Coronary artery (tissue), 2 donors: ENCODE results near the gene DMRTB1.

ENCODE experiments used
- DNase-seq: peaks from one replicate; pipeline ENCODE4 v3.0.0-alpha.2; 2017; ENCODE audit warnings: low spot score
- H3K27ac ChIP-seq, 2 donors: fragments of 200-600 bp; sonication (generic); one replicate each; pipeline ENCODE4 v1.5.1; 2016 to 2019
- H3K4me3 ChIP-seq: fragments of 200-600 bp; sonication (generic); 2 replicates; pipeline ENCODE4 v1.5.1; 2016; ENCODE audit warnings: mild to moderate bottlenecking, moderate library complexity
- CTCF ChIP-seq: fragments of 200-600 bp; sonication (generic); IDR thresholded peaks from one replicate; pipeline ENCODE4 v1.5.1; 2019; ENCODE audit warnings: antibody characterized with exemption

Gene DMRTB1

GRCh38 chr1:53435151-53435550, 24.0 kb upstream of the DMRTB1 start:
- DNase-seq, result no peak
- H3K4me3 ChIP-seq, result no peak overlapping the region
- H3K27ac ChIP-seq, result no peak overlapping the region
- TF ChIP-seq CTCF, result no peak

GRCh38 chr1:53438427-53439336, 20.5 kb upstream of the DMRTB1 start:
- H3K27ac ChIP-seq, result no peak overlapping the region
- no peak for DNase-seq
- no peak for TF ChIP-seq CTCF
- no peak overlapping the region for H3K4me3 ChIP-seq

- no peak for TF ChIP-seq CTCF
- no peak for DNase-seq
- Histone ChIP-seq H3K27ac (no peak overlapping the region), H3K4me3 (no peak overlapping the region)
Observed at GRCh38 chr1:53439337-53440207, 19.6 kb upstream of the DMRTB1 start.

- no peak overlapping the region for H3K27ac ChIP-seq
- TF ChIP-seq CTCF, result no peak
- DNase-seq, result no peak
- H3K4me3 ChIP-seq, result no peak overlapping the region
Observed at GRCh38 chr1:53440633-53441032, 18.6 kb upstream of the DMRTB1 start.

- no peak for DNase-seq
- Histone ChIP-seq H3K27ac (no peak overlapping the region), H3K4me3 (no peak overlapping the region)
- TF ChIP-seq CTCF, result no peak
Observed at GRCh38 chr1:53442299-53442698, 16.9 kb upstream of the DMRTB1 start.

GRCh38 chr1:53446051-53446450, 13.1 kb upstream of the DMRTB1 start:
- Histone ChIP-seq H3K4me3 (no peak overlapping the region), H3K27ac (no peak overlapping the region)
- TF ChIP-seq CTCF, result no peak
- DNase-seq, result no peak
